GM23338 (cell line): ENCODE data around the gene PBX3. TPM values are rescaled to one million over a fixed set of nuclear protein-coding genes. Genes with fewer than 3 reads are reported as not detected.

Experiments used
- ATAC-seq: fragments of 200-7000 bp; cut with Tn5 transposase; 3 replicates; pipeline ENCODE4 v1.9.1; 2020
- DNase-seq: peaks from one replicate; pipeline ENCODE4 v3.0.0-alpha.2; 2015; ENCODE audit warnings: low spot score
- H2AFZ ChIP-seq: fragments of 200-600 bp; sonication (generic); 2 replicates; pipeline ENCODE4 v1.8.0; 2016; ENCODE audit warnings: antibody characterized with exemption, mild to moderate bottlenecking, moderate library complexity
- H3F3A ChIP-seq: fragments of 200-600 bp; sonication (generic); replicated peaks from 2 replicates; pipeline ENCODE4 v1.8.0; 2017; ENCODE audit warnings: antibody characterized with exemption, mixed run types, low read depth
- H3K27ac ChIP-seq: fragments of 200-600 bp; sonication (generic); 2 replicates; pipeline ENCODE4 v1.6.1; 2016; ENCODE audit warnings: low read depth
- H3K27me3 ChIP-seq: fragments of 200-600 bp; sonication (generic); 2 replicates; pipeline ENCODE4 v1.8.0; 2016; ENCODE audit warnings: mild to moderate bottlenecking, mixed run types, moderate library complexity; ENCODE audit not compliant: insufficient read depth
- H3K36me3 ChIP-seq: fragments of 200-600 bp; sonication (generic); 2 replicates; pipeline ENCODE4 v1.8.0; 2016; ENCODE audit warnings: mild to moderate bottlenecking; ENCODE audit not compliant: insufficient read depth
- H3K4me1 ChIP-seq: fragments of 200-600 bp; sonication (generic); 2 replicates; pipeline ENCODE4 v1.8.0; 2016; ENCODE audit warnings: mild to moderate bottlenecking, moderate library complexity; ENCODE audit not compliant: insufficient read depth
- H3K4me2 ChIP-seq: fragments of 200-600 bp; sonication (generic); 2 replicates; pipeline ENCODE4 v1.7.1; 2017; ENCODE audit warnings: mixed run types
- H3K4me3 ChIP-seq: fragments of 200-600 bp; sonication (generic); 2 replicates; pipeline ENCODE4 v1.6.1; 2016; ENCODE audit warnings: mixed run types
- H3K79me2 ChIP-seq: fragments of 200-600 bp; sonication (generic); replicated peaks from 2 replicates; pipeline ENCODE4 v1.8.0; 2017; ENCODE audit warnings: mild to moderate bottlenecking; ENCODE audit not compliant: insufficient read depth
- H3K9me2 ChIP-seq: fragments of 200-600 bp; sonication (generic); 2 replicates; pipeline ENCODE4 v1.8.0; 2017; ENCODE audit not compliant: insufficient read depth
- H4K20me1 ChIP-seq: fragments of 200-600 bp; sonication (generic); replicated peaks from 2 replicates; pipeline ENCODE4 v1.8.0; 2017; ENCODE audit warnings: mild to moderate bottlenecking; ENCODE audit not compliant: insufficient read depth
- H3K27ac Mint-ChIP-seq: 2 replicates; pipeline ENCODE4 v1.8.0; 2020; ENCODE audit warnings: inconsistent platforms, mild to moderate bottlenecking, moderate library complexity, mixed read lengths
- H3K27me3 Mint-ChIP-seq: 3 replicates; pipeline ENCODE4 v1.8.0; 2022; ENCODE audit warnings: low read depth, mild to moderate bottlenecking, moderate library complexity, mixed read lengths, inconsistent platforms; ENCODE audit not compliant: insufficient read depth, poor library complexity
- H3K36me3 Mint-ChIP-seq: 3 replicates; pipeline ENCODE4 v1.8.0; 2021; ENCODE audit warnings: low read depth, mild to moderate bottlenecking, inconsistent platforms, moderate library complexity, mixed read lengths
- H3K4me1 Mint-ChIP-seq: 3 replicates; pipeline ENCODE4 v1.8.0; 2020; ENCODE audit warnings: mild to moderate bottlenecking, inconsistent platforms, mixed read lengths
- H3K4me3 Mint-ChIP-seq: 3 replicates; pipeline ENCODE4 v1.8.0; 2021; ENCODE audit warnings: moderate library complexity, mild to moderate bottlenecking, inconsistent platforms, mixed read lengths
- H3K9me3 Mint-ChIP-seq: 3 replicates; pipeline ENCODE4 v1.8.0; 2020; ENCODE audit warnings: moderate library complexity, mild to moderate bottlenecking, inconsistent platforms, mixed read lengths
- CREB1 ChIP-seq: fragments of 250-450 bp; sonication (Bioruptor Pico); IDR thresholded peaks from 2 replicates; pipeline ENCODE4 v1.5.0; 2020; ENCODE audit warnings: low read depth, mild to moderate bottlenecking, moderate library complexity
- EZH2phosphoT487 ChIP-seq: fragments of 200-600 bp; sonication (generic); IDR thresholded peaks from one replicate; pipeline ENCODE4 v1.8.1; 2018; ENCODE audit warnings: antibody characterized with exemption; ENCODE audit not compliant: unreplicated experiment
- JUNB ChIP-seq: IDR thresholded peaks from one replicate; pipeline ENCODE4 v1.6.1; 2016; ENCODE audit warnings: antibody characterized with exemption; ENCODE audit not compliant: unreplicated experiment
- NANOG ChIP-seq: IDR thresholded peaks from 2 replicates; pipeline ENCODE4 v1.6.1; 2016; ENCODE audit warnings: antibody characterized with exemption, borderline replicate concordance
- POLR2AphosphoS5 ChIP-seq: IDR thresholded peaks from 2 replicates; pipeline ENCODE4 v1.6.1; 2016; ENCODE audit warnings: antibody characterized with exemption, low read depth
- STAT1 ChIP-seq: IDR thresholded peaks from one replicate; pipeline ENCODE4 v1.6.1; 2016; ENCODE audit warnings: antibody characterized with exemption; ENCODE audit not compliant: unreplicated experiment
- ZNF114 ChIP-seq: fragments of 250-450 bp; sonication (Bioruptor Pico); IDR thresholded peaks from 2 replicates; pipeline ENCODE4 v1.5.0; 2020; ENCODE audit warnings: mild to moderate bottlenecking, moderate library complexity
- polyA plus RNA-seq: library from polyadenylated mRNA; unstranded; fragments of >200 nt; fragmentation: Nextera tagmentation; extraction: Ambion mirVana; gene quantifications from 2 replicates; pipeline ENCODE4 v1.2.1, GENCODE V29; 2016
- total RNA-seq: library from RNA; depleted of rRNA; stranded (reverse); fragments of >200 nt; shearing (Covaris generic); gene quantifications from 2 replicates; pipeline ENCODE4 v1.2.3, GENCODE V29; 2014
- TF ChIP-seq, protein P1 (sequence below): fragments of 250-450 bp; sonication (Bioruptor Pico); IDR thresholded peaks from 2 replicates; pipeline ENCODE4 v1.5.0; 2020; ENCODE audit warnings: mild to moderate bottlenecking, moderate library complexity
- TF ChIP-seq, protein P2 (sequence below): IDR thresholded peaks from 2 replicates; pipeline ENCODE4 v1.6.1; 2016; ENCODE audit warnings: antibody characterized with exemption
- TF ChIP-seq, protein P3 (sequence below): IDR thresholded peaks from one replicate; pipeline ENCODE4 v1.6.1; 2018; ENCODE audit warnings: antibody characterized with exemption; ENCODE audit not compliant: unreplicated experiment

Gene PBX3
- total and polyA plus RNA-seq, 2 experiments from 2014 or later, result 28.9 to 50.5 TPM

DNA sequence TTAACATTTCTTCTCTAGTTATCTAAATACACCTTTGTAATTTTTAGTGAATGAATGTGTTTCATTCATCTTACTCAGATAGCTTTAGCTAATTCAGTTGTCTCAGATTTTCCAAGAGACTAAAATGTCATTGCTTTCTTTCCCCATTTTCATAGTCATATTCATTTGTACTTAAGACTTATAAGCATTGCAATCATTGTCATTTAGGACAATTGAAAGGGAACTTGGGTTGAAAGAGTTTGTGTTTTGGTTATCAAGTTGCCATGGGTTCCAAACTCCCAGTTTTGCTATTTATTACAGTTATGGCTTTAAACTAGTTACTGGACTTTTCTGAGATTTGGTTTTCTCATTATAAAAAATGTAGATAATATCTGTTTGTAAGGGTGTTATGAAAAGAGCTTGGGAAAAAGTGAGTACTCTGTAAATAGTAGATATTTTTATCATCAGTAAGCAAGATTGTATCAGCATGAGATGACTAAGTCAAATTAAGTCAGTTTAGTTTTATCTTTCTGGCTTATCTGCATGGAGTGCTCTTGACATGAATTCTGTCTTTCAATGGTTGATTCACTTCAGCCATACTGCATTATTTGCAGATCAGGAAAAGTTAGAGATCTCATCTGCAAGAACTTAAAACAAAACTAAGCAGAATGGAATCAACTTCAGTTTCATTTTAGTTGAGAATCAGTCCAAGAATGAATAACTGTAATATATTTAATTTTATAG lies 107.5 kb downstream of the PBX3 start:
- TF ChIP-seq ZNF114 (CRISPR knock-in tag) (no peak), STAT1 (no peak), JUNB (no peak)
- TF ChIP-seq, protein P1, sequence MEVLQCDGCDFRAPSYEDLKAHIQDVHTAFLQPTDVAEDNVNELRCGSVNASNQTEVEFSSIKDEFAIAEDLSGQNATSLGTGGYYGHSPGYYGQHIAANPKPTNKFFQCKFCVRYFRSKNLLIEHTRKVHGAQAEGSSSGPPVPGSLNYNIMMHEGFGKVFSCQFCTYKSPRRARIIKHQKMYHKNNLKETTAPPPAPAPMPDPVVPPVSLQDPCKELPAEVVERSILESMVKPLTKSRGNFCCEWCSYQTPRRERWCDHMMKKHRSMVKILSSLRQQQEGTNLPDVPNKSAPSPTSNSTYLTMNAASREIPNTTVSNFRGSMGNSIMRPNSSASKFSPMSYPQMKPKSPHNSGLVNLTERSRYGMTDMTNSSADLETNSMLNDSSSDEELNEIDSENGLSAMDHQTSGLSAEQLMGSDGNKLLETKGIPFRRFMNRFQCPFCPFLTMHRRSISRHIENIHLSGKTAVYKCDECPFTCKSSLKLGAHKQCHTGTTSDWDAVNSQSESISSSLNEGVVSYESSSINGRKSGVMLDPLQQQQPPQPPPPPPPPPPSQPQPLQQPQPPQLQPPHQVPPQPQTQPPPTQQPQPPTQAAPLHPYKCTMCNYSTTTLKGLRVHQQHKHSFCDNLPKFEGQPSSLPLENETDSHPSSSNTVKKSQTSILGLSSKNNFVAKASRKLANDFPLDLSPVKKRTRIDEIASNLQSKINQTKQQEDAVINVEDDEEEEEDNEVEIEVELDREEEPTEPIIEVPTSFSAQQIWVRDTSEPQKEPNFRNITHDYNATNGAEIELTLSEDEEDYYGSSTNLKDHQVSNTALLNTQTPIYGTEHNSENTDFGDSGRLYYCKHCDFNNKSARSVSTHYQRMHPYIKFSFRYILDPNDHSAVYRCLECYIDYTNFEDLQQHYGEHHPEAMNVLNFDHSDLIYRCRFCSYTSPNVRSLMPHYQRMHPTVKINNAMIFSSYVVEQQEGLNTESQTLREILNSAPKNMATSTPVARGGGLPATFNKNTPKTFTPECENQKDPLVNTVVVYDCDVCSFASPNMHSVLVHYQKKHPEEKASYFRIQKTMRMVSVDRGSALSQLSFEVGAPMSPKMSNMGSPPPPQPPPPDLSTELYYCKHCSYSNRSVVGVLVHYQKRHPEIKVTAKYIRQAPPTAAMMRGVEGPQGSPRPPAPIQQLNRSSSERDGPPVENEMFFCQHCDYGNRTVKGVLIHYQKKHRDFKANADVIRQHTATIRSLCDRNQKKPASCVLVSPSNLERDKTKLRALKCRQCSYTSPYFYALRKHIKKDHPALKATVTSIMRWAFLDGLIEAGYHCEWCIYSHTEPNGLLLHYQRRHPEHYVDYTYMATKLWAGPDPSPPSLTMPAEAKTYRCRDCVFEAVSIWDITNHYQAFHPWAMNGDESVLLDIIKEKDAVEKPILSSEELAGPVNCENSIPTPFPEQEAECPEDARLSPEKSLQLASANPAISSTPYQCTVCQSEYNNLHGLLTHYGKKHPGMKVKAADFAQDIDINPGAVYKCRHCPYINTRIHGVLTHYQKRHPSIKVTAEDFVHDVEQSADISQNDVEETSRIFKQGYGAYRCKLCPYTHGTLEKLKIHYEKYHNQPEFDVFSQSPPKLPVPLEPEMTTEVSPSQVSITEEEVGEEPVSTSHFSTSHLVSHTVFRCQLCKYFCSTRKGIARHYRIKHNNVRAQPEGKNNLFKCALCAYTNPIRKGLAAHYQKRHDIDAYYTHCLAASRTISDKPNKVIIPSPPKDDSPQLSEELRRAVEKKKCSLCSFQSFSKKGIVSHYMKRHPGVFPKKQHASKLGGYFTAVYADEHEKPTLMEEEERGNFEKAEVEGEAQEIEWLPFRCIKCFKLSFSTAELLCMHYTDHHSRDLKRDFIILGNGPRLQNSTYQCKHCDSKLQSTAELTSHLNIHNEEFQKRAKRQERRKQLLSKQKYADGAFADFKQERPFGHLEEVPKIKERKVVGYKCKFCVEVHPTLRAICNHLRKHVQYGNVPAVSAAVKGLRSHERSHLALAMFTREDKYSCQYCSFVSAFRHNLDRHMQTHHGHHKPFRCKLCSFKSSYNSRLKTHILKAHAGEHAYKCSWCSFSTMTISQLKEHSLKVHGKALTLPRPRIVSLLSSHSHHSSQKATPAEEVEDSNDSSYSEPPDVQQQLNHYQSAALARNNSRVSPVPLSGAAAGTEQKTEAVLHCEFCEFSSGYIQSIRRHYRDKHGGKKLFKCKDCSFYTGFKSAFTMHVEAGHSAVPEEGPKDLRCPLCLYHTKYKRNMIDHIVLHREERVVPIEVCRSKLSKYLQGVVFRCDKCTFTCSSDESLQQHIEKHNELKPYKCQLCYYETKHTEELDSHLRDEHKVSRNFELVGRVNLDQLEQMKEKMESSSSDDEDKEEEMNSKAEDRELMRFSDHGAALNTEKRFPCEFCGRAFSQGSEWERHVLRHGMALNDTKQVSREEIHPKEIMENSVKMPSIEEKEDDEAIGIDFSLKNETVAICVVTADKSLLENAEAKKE (CRISPR knock-in tag), result no peak
- Histone ChIP-seq H3K27me3 (no peaks in the 10 kb centered on the region), H3K36me3 (no peaks in the 10 kb centered on the region), H2AFZ (no peak overlapping the region), H3K79me2 (peaks cover 97% of the 10 kb centered on the region), H3K4me2 (no peak overlapping the region), H3K27ac (no peak overlapping the region), H3K4me3 (no peak overlapping the region), H3F3A (no peaks in the 10 kb centered on the region), H4K20me1 (peaks cover 13% of the 10 kb centered on the region), H3K4me1 (peaks cover 10% of the 10 kb centered on the region; the same call in 1 of the 2 replicates), H3K9me2 (no peaks in the 10 kb centered on the region)
- peaks cover 11% of the 10 kb centered on the region for H3K4me1 Mint-ChIP-seq
- no peaks in the 10 kb centered on the region for H3K27me3 Mint-ChIP-seq
- H3K4me3 Mint-ChIP-seq, result no peak overlapping the region
- ATAC-seq (no peak), DNase-seq (no peak)
- no peaks in the 10 kb centered on the region for H3K9me3 Mint-ChIP-seq
- no peak overlapping the region for H3K27ac Mint-ChIP-seq
- H3K36me3 Mint-ChIP-seq, result no peaks in the 10 kb centered on the region

DNA sequence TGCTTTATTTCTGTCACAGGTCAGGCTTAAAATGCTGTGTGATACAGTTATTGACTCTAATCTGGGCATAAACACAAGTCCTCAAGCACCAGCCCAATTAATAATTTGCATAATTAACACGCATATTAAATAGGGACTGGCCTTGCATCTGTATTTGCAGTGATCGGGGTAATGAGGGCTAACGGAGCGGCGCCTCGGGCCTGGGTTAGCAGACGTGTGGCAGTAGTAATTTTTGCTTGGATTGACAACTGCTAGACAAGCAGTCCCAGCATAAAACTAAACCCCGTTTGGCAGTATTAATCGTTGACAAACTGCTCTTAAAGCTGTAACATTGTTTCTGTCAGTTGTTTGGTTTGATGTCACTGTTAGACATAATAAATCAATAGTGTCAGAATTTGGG lies 109.2 kb downstream of the PBX3 start:
- no peak for ATAC-seq
- no peak overlapping the region for H3K4me2 ChIP-seq
- peaks cover 97% of the 10 kb centered on the region for H3K79me2 ChIP-seq
- no peaks in the 10 kb centered on the region for H3K9me2 ChIP-seq
- DNase-seq, result no peak
- TF ChIP-seq NANOG (no peak), CREB1 (no peak), EZH2phosphoT487 (no peak), POLR2AphosphoS5 (no peak), ZNF114 (CRISPR knock-in tag) (no peak), STAT1 (no peak)
- TF ChIP-seq, protein P2, sequence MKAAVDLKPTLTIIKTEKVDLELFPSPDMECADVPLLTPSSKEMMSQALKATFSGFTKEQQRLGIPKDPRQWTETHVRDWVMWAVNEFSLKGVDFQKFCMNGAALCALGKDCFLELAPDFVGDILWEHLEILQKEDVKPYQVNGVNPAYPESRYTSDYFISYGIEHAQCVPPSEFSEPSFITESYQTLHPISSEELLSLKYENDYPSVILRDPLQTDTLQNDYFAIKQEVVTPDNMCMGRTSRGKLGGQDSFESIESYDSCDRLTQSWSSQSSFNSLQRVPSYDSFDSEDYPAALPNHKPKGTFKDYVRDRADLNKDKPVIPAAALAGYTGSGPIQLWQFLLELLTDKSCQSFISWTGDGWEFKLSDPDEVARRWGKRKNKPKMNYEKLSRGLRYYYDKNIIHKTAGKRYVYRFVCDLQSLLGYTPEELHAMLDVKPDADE, result no peak
- TF ChIP-seq, protein P3, sequence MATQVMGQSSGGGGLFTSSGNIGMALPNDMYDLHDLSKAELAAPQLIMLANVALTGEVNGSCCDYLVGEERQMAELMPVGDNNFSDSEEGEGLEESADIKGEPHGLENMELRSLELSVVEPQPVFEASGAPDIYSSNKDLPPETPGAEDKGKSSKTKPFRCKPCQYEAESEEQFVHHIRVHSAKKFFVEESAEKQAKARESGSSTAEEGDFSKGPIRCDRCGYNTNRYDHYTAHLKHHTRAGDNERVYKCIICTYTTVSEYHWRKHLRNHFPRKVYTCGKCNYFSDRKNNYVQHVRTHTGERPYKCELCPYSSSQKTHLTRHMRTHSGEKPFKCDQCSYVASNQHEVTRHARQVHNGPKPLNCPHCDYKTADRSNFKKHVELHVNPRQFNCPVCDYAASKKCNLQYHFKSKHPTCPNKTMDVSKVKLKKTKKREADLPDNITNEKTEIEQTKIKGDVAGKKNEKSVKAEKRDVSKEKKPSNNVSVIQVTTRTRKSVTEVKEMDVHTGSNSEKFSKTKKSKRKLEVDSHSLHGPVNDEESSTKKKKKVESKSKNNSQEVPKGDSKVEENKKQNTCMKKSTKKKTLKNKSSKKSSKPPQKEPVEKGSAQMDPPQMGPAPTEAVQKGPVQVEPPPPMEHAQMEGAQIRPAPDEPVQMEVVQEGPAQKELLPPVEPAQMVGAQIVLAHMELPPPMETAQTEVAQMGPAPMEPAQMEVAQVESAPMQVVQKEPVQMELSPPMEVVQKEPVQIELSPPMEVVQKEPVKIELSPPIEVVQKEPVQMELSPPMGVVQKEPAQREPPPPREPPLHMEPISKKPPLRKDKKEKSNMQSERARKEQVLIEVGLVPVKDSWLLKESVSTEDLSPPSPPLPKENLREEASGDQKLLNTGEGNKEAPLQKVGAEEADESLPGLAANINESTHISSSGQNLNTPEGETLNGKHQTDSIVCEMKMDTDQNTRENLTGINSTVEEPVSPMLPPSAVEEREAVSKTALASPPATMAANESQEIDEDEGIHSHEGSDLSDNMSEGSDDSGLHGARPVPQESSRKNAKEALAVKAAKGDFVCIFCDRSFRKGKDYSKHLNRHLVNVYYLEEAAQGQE, result no peak
- H3K4me3 ChIP-seq, result no peak overlapping the region
- no peak overlapping the region for H3K4me3 Mint-ChIP-seq
- H3K4me1 Mint-ChIP-seq, result peaks cover 3% of the 10 kb centered on the region
- H4K20me1 ChIP-seq, result peaks cover 13% of the 10 kb centered on the region
- H3K27ac Mint-ChIP-seq, result no peak overlapping the region; the same call in 1 of the 2 replicates
- H3K27me3 ChIP-seq, result no peaks in the 10 kb centered on the region
- H3F3A ChIP-seq, result no peaks in the 10 kb centered on the region
- no peak overlapping the region for H3K27ac ChIP-seq
- H3K4me1 ChIP-seq, result no peaks in the 10 kb centered on the region
- H3K9me3 Mint-ChIP-seq, result peaks cover 5% of the 10 kb centered on the region; the same call in 2 of the 3 replicates
- peaks cover 7% of the 10 kb centered on the region; the same call in 2 of the 3 replicates for H3K36me3 Mint-ChIP-seq
- H2AFZ ChIP-seq, result no peak overlapping the region
- H3K27me3 Mint-ChIP-seq, result no peaks in the 10 kb centered on the region
- H3K36me3 ChIP-seq, result no peaks in the 10 kb centered on the region
